GM12878 (cell line): ENCODE data around the gene PPP1R27. TPM values are rescaled to one million over a fixed set of nuclear protein-coding genes. Genes with fewer than 3 reads are reported as not detected.
A peak's percentile ranks its signal among the peaks of the same experiment; 100 is the strongest.

ENCODE experiments used
- ATAC-seq: fragments of 200-7000 bp; cut with Tn5 transposase; 3 replicates; pipeline ENCODE4 v1.9.1; 2020; ENCODE audit warnings: mild to moderate bottlenecking, moderate library complexity
- BruUV-seq: library from RNA; stranded (reverse); fragments of 400-500 nt; replicated peaks from 2 replicates; lab custom pipeline; 2021; lab: Mats Ljungman, UMichigan
- CTCF ChIA-PET: fragments of 300-600 bp; sonication (Branson Sonifier 250); formaldehyde crosslinking; extraction: SDS; loops from one replicate; lab custom pipeline; 2021; ENCODE audit warnings: inconsistent platforms; lab: Yijun Ruan, JAX
- POLR2A ChIA-PET: fragments of 350-600 bp; formaldehyde crosslinking; extraction: SDS; loops from one replicate; lab custom pipeline; 2021; ENCODE audit warnings: inconsistent platforms; lab: Charles Lee
- RAD21 ChIA-PET: fragments of 300-600 bp; sonication (Branson Sonifier 250); formaldehyde crosslinking; loops from one replicate; lab custom pipeline; 2023; ENCODE audit warnings: antibody characterized with exemption; ENCODE audit not compliant: unreplicated experiment; lab: Charles Lee
- SMC1A ChIA-PET: fragments of 300-600 bp; sonication (Branson Sonifier 250); formaldehyde crosslinking; loops from one replicate; lab custom pipeline; 2023; ENCODE audit not compliant: unreplicated experiment, uncharacterized antibody; lab: Charles Lee
- DNase-seq: peaks from one replicate; pipeline ENCODE4 v3.0.0-alpha.2; 2011; ENCODE audit warnings: low read depth, low spot score
- FAIRE-seq: peaks from 3 replicates; lab custom pipeline; 2011; peaks lifted over from hg19 to GRCh38; lab: Jason Lieb, UNC
- H2AFZ ChIP-seq: 2 replicates; pipeline ENCODE4 v1.6.0; 2011; ENCODE audit warnings: low read depth, low read length, control low read depth; ENCODE audit not compliant: control insufficient read depth
- H3K27ac ChIP-seq: 2 replicates; pipeline ENCODE4 v1.5.1; 2011; ENCODE audit warnings: control low read depth; ENCODE audit not compliant: control insufficient read depth, insufficient read depth
- H3K27me3 ChIP-seq, 2 experiments: replicated peaks in 1 of 2; 2 replicates each; pipeline versions ENCODE4 v1.6.0 to v1.6.1; 2011; ENCODE audit warnings: low read length in 1 of 2; ENCODE audit not compliant: control insufficient read depth in 2 of 2, insufficient read depth in 2 of 2
- H3K36me3 ChIP-seq, 2 experiments: 2 replicates each; pipeline ENCODE4 v1.5.1; 2011; ENCODE audit warnings: low read length in 1 of 2; ENCODE audit not compliant: control insufficient read depth in 2 of 2, insufficient read depth in 2 of 2
- H3K4me1 ChIP-seq: 2 replicates; pipeline ENCODE4 v1.6.1; 2011; ENCODE audit warnings: mild to moderate bottlenecking, low read length, moderate library complexity, mixed read lengths; ENCODE audit not compliant: control insufficient read depth, insufficient read depth
- H3K4me2 ChIP-seq: 2 replicates; pipeline ENCODE4 v1.6.0; 2011; ENCODE audit warnings: control low read depth; ENCODE audit not compliant: control insufficient read depth, insufficient read depth
- H3K4me3 ChIP-seq: fragments of 200-600 bp; sonication (generic); 2 replicates; pipeline ENCODE4 v1.5.1; 2016
- H3K79me2 ChIP-seq: 2 replicates; pipeline ENCODE4 v1.6.0; 2011; ENCODE audit warnings: low read length; ENCODE audit not compliant: control insufficient read depth, insufficient read depth
- H3K9ac ChIP-seq: 2 replicates; pipeline ENCODE4 v1.8.0; 2011; ENCODE audit warnings: low read length, control low read depth, mixed read lengths; ENCODE audit not compliant: control insufficient read depth, insufficient read depth
- H3K9me3 ChIP-seq: replicated peaks from 3 replicates; pipeline ENCODE4 v1.5.1; 2011; ENCODE audit warnings: mild to moderate bottlenecking, low read length; ENCODE audit not compliant: control insufficient read depth, insufficient read depth
- H4K20me1 ChIP-seq: 2 replicates; pipeline ENCODE4 v1.6.0; 2011; ENCODE audit not compliant: control insufficient read depth, insufficient read depth
- ASH2L ChIP-seq: fragments of 300-600, 200-600 bp; sonication (generic); IDR thresholded peaks from 2 replicates; pipeline ENCODE4 v1.6.1; 2017; ENCODE audit warnings: low read depth, mild to moderate bottlenecking, borderline replicate concordance
- CBFB ChIP-seq: IDR thresholded peaks from 2 replicates; pipeline ENCODE4 v1.6.1; 2016; ENCODE audit warnings: antibody characterized with exemption, low read depth
- PAX5 ChIP-seq: IDR thresholded peaks from 2 replicates; pipeline ENCODE4 v1.6.1; 2011; ENCODE audit warnings: low read depth, low read length, borderline replicate concordance
- POLR2A ChIP-seq: IDR thresholded peaks from 2 replicates; pipeline ENCODE4 v1.6.1; 2011; ENCODE audit warnings: low read depth, mild to moderate bottlenecking, low read length
- RB1 ChIP-seq: fragments of 450-650 bp; formaldehyde crosslinking; IDR thresholded peaks from 2 replicates; pipeline ENCODE4 v1.6.1; 2017; ENCODE audit warnings: mild to moderate bottlenecking, borderline replicate concordance
- SRF ChIP-seq, 2 experiments: IDR thresholded peaks; 2 replicates each; pipeline ENCODE4 v1.6.1; 2011; ENCODE audit warnings: low read depth in 2 of 2, low read length in 2 of 2, mild to moderate bottlenecking in 1 of 2, moderate library complexity in 1 of 2
- SUZ12 ChIP-seq: fragments of 200-600 bp; sonication (generic); IDR thresholded peaks from one replicate; pipeline ENCODE4 v1.6.1; 2018; ENCODE audit warnings: antibody characterized with exemption, mild to moderate bottlenecking; ENCODE audit not compliant: unreplicated experiment
- WGBS: methylation state at CpG from one replicate; pipeline ENCODE4 v1.1.6; 2016; ENCODE audit warnings: low lambda C conversion rate; ENCODE audit not compliant: insufficient replicate concordance, insufficient coverage; ENCODE audit errors: missing lambda C conversion rate; 5-methylcytosine and 5-hydroxymethylcytosine counted together
- in situ Hi-C: fragments of 300-500 bp; cut with MboI; formaldehyde crosslinking; loops from 9 replicates; pipeline ENCODE4 v1.14.3; 2018; ENCODE audit warnings: mixed read lengths
- intact Hi-C: fragments of 100-400 bp; cut with micrococcal nuclease; formaldehyde crosslinking; loops from one replicate; pipeline ENCODE4 v1.14.2; 2022; ENCODE audit not compliant: unreplicated experiment
- polyA plus RNA-seq, 11 experiments: library from polyadenylated mRNA; depleted of rRNA in 4 of 11; unstranded in 6 of 11; stranded (reverse) in 5 of 11; fragments of >200 nt; fragmentation: Nextera tagmentation in 4 of 11; fragmentation: Illumina TruSeq in 1 of 11; extraction: Ambion mirVana in 4 of 11; extraction: Trizol in 1 of 11; gene quantifications; 1 replicate in 1 of 11; 2 replicates in 10 of 11; pipeline versions ENCODE4 v1.2.1 to v1.2.3, GENCODE V29; 2011 to 2016; ENCODE audit warnings: inconsistent platforms in 2 of 11, missing spikeins in 2 of 11, low read depth in 1 of 11
- total RNA-seq, 4 experiments: library from RNA; depleted of rRNA in 3 of 4; stranded (reverse); fragments of >200 nt in 3 of 4; fragmentation: Illumina TruSeq in 1 of 4; extraction: Trizol in 1 of 4; gene quantifications; 2 replicates each; pipeline versions ENCODE4 v1.2.1 to v1.2.3, GENCODE V29; 2013 to 2021
- TF ChIP-seq, protein P1 (sequence below): fragments of 450-650 bp; IDR thresholded peaks from 2 replicates; pipeline ENCODE4 v1.6.1; 2017; ENCODE audit warnings: mild to moderate bottlenecking, moderate library complexity
- TF ChIP-seq, protein P2 (sequence below): fragments of 450-650 bp; formaldehyde crosslinking; IDR thresholded peaks from 2 replicates; pipeline ENCODE4 v1.4.0; 2022; ENCODE audit warnings: mild to moderate bottlenecking, moderate library complexity

The PPP1R27 gene
- total and polyA plus RNA-seq, 10 of the 15 experiments (the other 5 are each of a cell fraction or from before 2014, with no cell fraction given): 0.17 to 1.6 (median 0.49) TPM; not detected in 3

DNA sequence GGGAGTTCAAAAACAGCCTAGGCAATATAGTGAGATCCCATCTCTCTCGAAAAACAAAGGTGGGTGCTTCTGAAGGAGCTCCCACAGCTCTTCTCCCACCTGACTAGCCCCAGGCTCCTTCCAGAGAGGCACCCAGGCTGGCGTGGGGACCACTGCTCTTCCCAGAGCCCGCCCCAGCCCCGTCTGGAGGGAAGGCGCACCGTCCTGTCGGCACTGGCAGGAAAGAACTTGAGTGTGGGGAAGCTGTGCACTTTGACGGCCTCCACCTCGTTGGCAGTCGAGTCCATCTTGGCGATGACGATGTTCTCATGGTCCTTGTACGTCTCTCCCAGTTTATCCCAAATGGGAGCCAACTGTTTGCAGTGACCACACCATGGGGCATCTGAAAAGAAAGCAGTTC is 10.5 kb upstream of the PPP1R27 start:
- no peak overlapping the region for H2AFZ ChIP-seq
- H3K4me3 ChIP-seq: no peak overlapping the region
- H3K36me3 ChIP-seq: peaks cover 33 to 40% of the 10 kb centered on the region in 2 experiments
- H4K20me1 ChIP-seq: no peaks in the 10 kb centered on the region
- no peak overlapping the region for H3K4me2 ChIP-seq
- in situ Hi-C loops: no loop called here
- 93% methylated on average over 13 of the region's 13 CpGs for WGBS
- SMC1A ChIA-PET: no interaction called here
- H3K4me1 ChIP-seq: no peaks in the 10 kb centered on the region
- BruUV-seq: no TSS peak
- FAIRE-seq (no peak), ATAC-seq (no peak), DNase-seq (no peak)
- RAD21 ChIA-PET: no interaction called here
- POLR2A ChIA-PET: no interaction called here
- CTCF ChIA-PET: interaction anchor here (0.6 kb wide), 1 partner anchor 11 kb away, joined by 3 read pairs; no protein-coding TSS in a partner anchor
- H3K9ac ChIP-seq: no peak overlapping the region
- no peak for TF ChIP-seq CBFB
- TF ChIP-seq SUZ12: no peak
- TF ChIP-seq, protein P1, sequence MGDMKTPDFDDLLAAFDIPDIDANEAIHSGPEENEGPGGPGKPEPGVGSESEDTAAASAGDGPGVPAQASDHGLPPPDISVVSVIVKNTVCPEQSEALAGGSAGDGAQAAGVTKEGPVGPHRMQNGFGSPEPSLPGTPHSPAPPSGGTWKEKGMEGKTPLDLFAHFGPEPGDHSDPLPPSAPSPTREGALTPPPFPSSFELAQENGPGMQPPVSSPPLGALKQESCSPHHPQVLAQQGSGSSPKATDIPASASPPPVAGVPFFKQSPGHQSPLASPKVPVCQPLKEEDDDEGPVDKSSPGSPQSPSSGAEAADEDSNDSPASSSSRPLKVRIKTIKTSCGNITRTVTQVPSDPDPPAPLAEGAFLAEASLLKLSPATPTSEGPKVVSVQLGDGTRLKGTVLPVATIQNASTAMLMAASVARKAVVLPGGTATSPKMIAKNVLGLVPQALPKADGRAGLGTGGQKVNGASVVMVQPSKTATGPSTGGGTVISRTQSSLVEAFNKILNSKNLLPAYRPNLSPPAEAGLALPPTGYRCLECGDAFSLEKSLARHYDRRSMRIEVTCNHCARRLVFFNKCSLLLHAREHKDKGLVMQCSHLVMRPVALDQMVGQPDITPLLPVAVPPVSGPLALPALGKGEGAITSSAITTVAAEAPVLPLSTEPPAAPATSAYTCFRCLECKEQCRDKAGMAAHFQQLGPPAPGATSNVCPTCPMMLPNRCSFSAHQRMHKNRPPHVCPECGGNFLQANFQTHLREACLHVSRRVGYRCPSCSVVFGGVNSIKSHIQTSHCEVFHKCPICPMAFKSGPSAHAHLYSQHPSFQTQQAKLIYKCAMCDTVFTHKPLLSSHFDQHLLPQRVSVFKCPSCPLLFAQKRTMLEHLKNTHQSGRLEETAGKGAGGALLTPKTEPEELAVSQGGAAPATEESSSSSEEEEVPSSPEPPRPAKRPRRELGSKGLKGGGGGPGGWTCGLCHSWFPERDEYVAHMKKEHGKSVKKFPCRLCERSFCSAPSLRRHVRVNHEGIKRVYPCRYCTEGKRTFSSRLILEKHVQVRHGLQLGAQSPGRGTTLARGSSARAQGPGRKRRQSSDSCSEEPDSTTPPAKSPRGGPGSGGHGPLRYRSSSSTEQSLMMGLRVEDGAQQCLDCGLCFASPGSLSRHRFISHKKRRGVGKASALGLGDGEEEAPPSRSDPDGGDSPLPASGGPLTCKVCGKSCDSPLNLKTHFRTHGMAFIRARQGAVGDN: no peak
- no peak for TF ChIP-seq ASH2L
- no peak for TF ChIP-seq RB1
- TF ChIP-seq, protein P2, sequence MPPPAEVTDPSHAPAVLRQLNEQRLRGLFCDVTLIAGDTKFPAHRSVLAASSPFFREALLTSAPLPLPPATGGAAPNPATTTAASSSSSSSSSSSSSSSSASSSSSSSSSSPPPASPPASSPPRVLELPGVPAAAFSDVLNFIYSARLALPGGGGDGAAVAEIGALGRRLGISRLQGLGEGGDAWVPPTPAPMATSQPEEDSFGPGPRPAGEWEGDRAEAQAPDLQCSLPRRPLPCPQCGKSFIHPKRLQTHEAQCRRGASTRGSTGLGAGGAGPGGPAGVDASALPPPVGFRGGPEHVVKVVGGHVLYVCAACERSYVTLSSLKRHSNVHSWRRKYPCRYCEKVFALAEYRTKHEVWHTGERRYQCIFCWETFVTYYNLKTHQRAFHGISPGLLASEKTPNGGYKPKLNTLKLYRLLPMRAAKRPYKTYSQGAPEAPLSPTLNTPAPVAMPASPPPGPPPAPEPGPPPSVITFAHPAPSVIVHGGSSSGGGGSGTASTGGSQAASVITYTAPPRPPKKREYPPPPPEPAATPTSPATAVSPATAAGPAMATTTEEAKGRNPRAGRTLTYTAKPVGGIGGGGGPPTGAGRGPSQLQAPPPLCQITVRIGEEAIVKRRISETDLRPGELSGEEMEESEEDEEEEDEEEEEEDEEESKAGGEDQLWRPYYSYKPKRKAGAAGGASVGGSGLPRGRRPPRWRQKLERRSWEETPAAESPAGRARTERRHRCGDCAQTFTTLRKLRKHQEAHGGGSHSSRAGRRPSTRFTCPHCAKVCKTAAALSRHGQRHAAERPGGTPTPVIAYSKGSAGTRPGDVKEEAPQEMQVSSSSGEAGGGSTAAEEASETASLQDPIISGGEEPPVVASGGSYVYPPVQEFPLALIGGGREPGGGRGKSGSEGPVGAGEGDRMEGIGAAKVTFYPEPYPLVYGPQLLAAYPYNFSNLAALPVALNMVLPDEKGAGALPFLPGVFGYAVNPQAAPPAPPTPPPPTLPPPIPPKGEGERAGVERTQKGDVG (CRISPR knock-in tag): no peak
- no peak for TF ChIP-seq SRF (IDR thresholded peaks at IDR 0.05; ENCODE audit: low read depth in 2 of 2, low read length in 2 of 2)
- TF ChIP-seq POLR2A: 0 out of 2 replicates have a peak, but pooled peaks have one; percentile 43
- no peak for TF ChIP-seq PAX5
- TF ChIP-seq, all 136 proteins: peak for 1
- H3K27me3 ChIP-seq: no peaks in the 10 kb centered on the region
- intact Hi-C loops: no loop called here
- no peaks in the 10 kb centered on the region for H3K79me2 ChIP-seq
- H3K9me3 ChIP-seq: no peaks in the 10 kb centered on the region
- H3K27ac ChIP-seq: no peak overlapping the region
